ENCODE data around the gene BRME1. TPM values are rescaled to one million over a fixed set of nuclear protein-coding genes. Genes with fewer than 3 reads are reported as not detected.
A peak's percentile ranks its signal among the peaks of the same experiment; 100 is the strongest.

Gene BRME1
- polyA plus RNA-seq (6.2 and 8.5 TPM in 2 replicates), polyA minus RNA-seq (5.1 and 5.2 TPM in 2 replicates)

- peak within 1 kb of the TSS; percentile 80 for H3K9ac ChIP-seq (ENCODE audit: low read length)
- no peaks in the 10 kb centered on the region for H3F3A ChIP-seq (ENCODE audit: insufficient read depth, low read length, poor library complexity, severe bottlenecking)
- no peaks in the 10 kb centered on the region for H3K36me3 ChIP-seq (ENCODE audit: insufficient read depth, low read length)
- no peaks in the 10 kb centered on the region for H3K9me2 ChIP-seq (ENCODE audit: insufficient read depth, low read length)
- TF ChIP-seq SMC3 (conservative IDR thresholded peaks at IDR 0.05; ENCODE audit: poor library complexity) (peak; percentile 16), EZH2 (IDR thresholded peaks at IDR 0.05; ENCODE audit: borderline replicate concordance, insufficient read depth, low read length, poor library complexity, severe bottlenecking) (no peak), RAD21 (conservative IDR thresholded peaks at IDR 0.05) (peak; percentile 37), REST (IDR thresholded peaks at IDR 0.05; ENCODE audit: borderline replicate concordance) (no peak), TAF1 (IDR thresholded peaks at IDR 0.05; ENCODE audit: low read depth) (no peak), CTCF (IDR thresholded peaks at IDR 0.05; ENCODE audit: poor library complexity, severe bottlenecking) (no peak), EP300 (conservative IDR thresholded peaks at IDR 0.05; ENCODE audit: poor library complexity, severe bottlenecking) (peak; percentile 19), POLR2AphosphoS5 (IDR thresholded peaks at IDR 0.05) (peak; percentile 66), MXI1 (conservative IDR thresholded peaks at IDR 0.05; ENCODE audit: poor library complexity, severe bottlenecking) (no peak)
- H3K4me3 ChIP-seq (ENCODE audit: low read length), result peak within 1 kb of the TSS; percentile 91
- peak within 1 kb of the TSS; percentile 66 for H2AFZ ChIP-seq (ENCODE audit: low read depth, low read length)
- H4K20me1 ChIP-seq (ENCODE audit: insufficient read depth), result no peaks in the 10 kb centered on the region
- H3K27me3 ChIP-seq (ENCODE audit: insufficient read depth, low read depth, low read length), result no peaks in the 10 kb centered on the region
- peaks cover 4% of the 10 kb centered on the region for H3K79me2 ChIP-seq (replicated peaks; ENCODE audit: insufficient read depth, low read length)
- no peak within 1 kb of the TSS for H3K27ac ChIP-seq (ENCODE audit: low read length)
- no peaks in the 10 kb centered on the region for H3K9me3 ChIP-seq (ENCODE audit: low read length)
- peak within 1 kb of the TSS; percentile 85 for H3K4me2 ChIP-seq (ENCODE audit: low read length)
Observed at GRCh38 chr19:13905634-13906520, at the start of gene BRME1, which contains the start of gene CC2D1A. BRME1 (minus strand) TSS chr19:13906117; CDS start chr19:13904892, 1,225 bp downstream. CC2D1A (plus strand) TSS chr19:13906201; CDS start chr19:13906442, 241 bp downstream.

- peak overlapping the region; percentile 91 for H3K4me3 ChIP-seq (ENCODE audit: low read length)
- no peak overlapping the region for H3K4me2 ChIP-seq (ENCODE audit: low read length)
Observed at GRCh38 chr19:13954185-13954584, 48.3 kb upstream of the BRME1 start.

More at GRCh38 chr19:13954185-13954584, 48.3 kb upstream of the BRME1 start:
- H2AFZ ChIP-seq (ENCODE audit: low read depth, low read length), result no peak overlapping the region
- no peak overlapping the region for H3K27ac ChIP-seq (ENCODE audit: low read length)
- H3K79me2 ChIP-seq (replicated peaks; ENCODE audit: insufficient read depth, low read length), result peaks cover 14% of the 10 kb centered on the region
- no peaks in the 10 kb centered on the region for H3F3A ChIP-seq (ENCODE audit: insufficient read depth, low read length, poor library complexity, severe bottlenecking)
- H3K9ac ChIP-seq (ENCODE audit: low read length), result peak overlapping the region; percentile 91
- H3K9me2 ChIP-seq (ENCODE audit: insufficient read depth, low read length), result no peaks in the 10 kb centered on the region
- no peaks in the 10 kb centered on the region for H3K9me3 ChIP-seq (ENCODE audit: low read length)
- TF ChIP-seq MXI1 (conservative IDR thresholded peaks at IDR 0.05; ENCODE audit: poor library complexity, severe bottlenecking) (no peak), EZH2 (IDR thresholded peaks at IDR 0.05; ENCODE audit: borderline replicate concordance, insufficient read depth, low read length, poor library complexity, severe bottlenecking) (no peak), TAF1 (IDR thresholded peaks at IDR 0.05; ENCODE audit: low read depth) (no peak), REST (IDR thresholded peaks at IDR 0.05; ENCODE audit: borderline replicate concordance) (no peak), SMC3 (conservative IDR thresholded peaks at IDR 0.05; ENCODE audit: poor library complexity) (no peak), EP300 (conservative IDR thresholded peaks at IDR 0.05; ENCODE audit: poor library complexity, severe bottlenecking) (no peak), CTCF (IDR thresholded peaks at IDR 0.05; ENCODE audit: poor library complexity, severe bottlenecking) (no peak), POLR2AphosphoS5 (IDR thresholded peaks at IDR 0.05) (no peak), RAD21 (conservative IDR thresholded peaks at IDR 0.05) (no peak)
- no peaks in the 10 kb centered on the region for H3K27me3 ChIP-seq (ENCODE audit: insufficient read depth, low read depth, low read length)
- H3K36me3 ChIP-seq (ENCODE audit: insufficient read depth, low read length), result no peaks in the 10 kb centered on the region
- H4K20me1 ChIP-seq (ENCODE audit: insufficient read depth), result no peaks in the 10 kb centered on the region
